Retina (tissue), 1 donor: ENCODE results near the gene ASCC3.
A peak's percentile ranks its signal among the peaks of the same experiment; 100 is the strongest.
"Not testable (repeated sequence)": the region's sequence is repeated elsewhere in the genome, so short reads cannot be mapped to it uniquely, and the experiment has no call there.

Experiments
- DNase-seq: peaks from one replicate; pipeline ENCODE4 v3.0.0-alpha.2; 2016

The ASCC3 gene, protein sequence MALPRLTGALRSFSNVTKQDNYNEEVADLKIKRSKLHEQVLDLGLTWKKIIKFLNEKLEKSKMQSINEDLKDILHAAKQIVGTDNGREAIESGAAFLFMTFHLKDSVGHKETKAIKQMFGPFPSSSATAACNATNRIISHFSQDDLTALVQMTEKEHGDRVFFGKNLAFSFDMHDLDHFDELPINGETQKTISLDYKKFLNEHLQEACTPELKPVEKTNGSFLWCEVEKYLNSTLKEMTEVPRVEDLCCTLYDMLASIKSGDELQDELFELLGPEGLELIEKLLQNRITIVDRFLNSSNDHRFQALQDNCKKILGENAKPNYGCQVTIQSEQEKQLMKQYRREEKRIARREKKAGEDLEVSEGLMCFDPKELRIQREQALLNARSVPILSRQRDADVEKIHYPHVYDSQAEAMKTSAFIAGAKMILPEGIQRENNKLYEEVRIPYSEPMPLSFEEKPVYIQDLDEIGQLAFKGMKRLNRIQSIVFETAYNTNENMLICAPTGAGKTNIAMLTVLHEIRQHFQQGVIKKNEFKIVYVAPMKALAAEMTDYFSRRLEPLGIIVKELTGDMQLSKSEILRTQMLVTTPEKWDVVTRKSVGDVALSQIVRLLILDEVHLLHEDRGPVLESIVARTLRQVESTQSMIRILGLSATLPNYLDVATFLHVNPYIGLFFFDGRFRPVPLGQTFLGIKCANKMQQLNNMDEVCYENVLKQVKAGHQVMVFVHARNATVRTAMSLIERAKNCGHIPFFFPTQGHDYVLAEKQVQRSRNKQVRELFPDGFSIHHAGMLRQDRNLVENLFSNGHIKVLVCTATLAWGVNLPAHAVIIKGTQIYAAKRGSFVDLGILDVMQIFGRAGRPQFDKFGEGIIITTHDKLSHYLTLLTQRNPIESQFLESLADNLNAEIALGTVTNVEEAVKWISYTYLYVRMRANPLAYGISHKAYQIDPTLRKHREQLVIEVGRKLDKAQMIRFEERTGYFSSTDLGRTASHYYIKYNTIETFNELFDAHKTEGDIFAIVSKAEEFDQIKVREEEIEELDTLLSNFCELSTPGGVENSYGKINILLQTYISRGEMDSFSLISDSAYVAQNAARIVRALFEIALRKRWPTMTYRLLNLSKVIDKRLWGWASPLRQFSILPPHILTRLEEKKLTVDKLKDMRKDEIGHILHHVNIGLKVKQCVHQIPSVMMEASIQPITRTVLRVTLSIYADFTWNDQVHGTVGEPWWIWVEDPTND (N-terminal part only)

GRCh38 chr6:100880853-100881706, at the start of gene ASCC3:
TSS of gene ASCC3 (minus strand) at chr6:100881329. CDS start at chr6:100867997, 13,332 bp downstream.
- DNase-seq = peak; percentile 96

DNA sequence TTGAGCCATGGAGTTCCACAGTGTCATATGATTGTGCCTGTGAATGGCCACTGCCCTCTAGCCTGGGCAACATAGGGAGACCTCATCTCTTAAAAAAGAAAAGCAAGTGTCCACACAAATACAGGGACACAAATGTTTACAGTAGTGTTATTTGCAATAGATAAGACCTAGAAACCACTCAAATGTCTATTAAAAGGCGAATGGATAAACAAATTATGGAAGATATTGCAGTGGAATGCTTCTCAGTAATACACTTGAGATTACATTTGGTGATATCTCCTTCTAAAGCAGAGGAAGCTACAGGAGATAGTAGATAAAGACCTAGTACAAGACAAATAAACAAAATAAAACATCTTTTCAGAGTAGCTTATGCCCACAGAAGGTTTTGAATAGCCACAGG, 44.6 kb upstream of the ASCC3 start:
- DNase-seq = no peak

DNA sequence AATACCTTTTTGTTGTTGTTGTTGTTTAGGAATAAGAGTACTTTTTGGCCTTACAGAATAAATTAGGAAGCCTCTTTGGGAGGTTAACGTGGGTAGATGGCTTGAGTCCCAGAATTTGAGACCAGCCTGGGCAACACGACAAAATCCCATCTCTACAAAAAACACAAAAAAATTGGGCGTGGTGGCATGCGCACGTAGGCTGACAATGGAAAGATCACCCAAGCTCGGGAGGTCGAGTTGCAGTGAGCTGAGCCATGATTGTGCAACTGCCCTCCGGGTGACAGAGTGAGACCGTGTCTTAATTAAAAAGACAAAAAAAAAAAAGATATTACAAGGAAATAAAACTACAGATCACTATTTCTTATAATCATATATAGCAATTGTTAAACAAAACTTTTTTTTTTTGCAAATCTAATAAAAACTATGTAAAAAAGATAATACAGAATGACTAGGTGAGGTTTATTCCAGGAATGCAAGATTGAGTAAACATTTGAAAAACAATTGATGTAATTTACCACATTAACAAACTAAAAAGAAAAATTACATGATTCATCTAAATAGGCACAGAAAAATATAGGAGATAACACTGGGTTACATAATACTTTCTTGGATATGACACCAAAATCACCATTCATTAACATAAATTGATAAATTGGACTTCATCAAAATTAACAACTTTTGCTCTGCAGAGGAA, 43.6 kb upstream of the ASCC3 start:
- DNase-seq = no peak

DNA sequence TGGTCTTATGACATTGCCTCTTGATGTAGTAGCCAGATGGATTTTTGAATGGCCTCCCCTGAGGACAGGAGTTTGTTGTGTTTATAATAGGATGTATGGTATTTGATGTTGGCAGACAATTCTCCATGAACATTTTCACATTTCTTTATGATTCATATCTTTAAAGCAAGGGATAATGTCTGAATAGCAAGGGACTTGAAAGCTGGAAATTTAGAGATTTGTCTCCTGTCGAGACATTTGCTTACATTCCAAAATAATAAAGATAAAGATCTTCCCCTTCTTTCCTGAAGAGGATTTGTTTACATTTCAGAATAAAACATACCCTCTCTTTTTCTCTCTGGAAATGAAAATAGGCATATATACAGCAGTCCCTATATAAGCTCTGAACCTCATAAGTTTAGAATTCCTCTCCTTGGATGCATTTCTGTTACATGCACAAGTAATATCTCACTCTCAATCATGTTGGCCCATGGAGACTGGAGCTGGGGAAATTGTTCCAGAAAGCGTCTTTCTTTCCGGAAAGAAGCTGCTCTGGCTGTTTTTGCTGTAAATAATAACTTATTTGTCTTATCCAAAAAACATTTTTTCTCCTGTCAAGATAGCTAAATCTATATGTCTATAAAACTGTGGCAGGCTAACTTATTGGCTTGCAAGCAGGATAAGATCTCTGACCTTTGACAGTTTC, 42.5 kb upstream of the ASCC3 start:
- no peak for DNase-seq

DNA sequence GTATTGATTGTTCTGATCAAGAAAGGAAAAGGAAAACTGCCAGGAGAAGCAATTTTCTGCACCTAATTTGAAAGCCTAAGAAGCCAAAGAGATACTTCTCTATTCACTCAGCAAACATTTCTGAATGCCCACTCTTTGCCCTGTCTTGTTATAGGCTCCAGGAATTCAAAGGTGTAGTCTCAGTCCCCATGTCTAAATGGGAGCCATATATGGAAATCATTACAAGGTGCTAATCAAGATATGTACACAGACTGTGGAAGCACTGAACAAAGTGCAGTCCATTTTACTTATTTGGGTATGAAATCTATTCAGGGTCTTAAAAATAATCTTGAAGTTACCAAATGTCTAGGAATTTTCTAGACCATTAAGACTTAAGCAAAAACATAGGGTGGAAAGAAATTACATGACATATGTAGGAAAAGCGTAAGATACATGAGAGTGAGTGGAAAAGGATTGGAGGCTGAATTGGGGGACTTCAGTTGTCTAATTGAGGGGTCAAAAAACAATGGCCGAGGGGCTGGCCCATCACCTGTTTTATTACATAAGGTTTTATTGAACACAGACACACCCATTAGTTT, 39.0 kb upstream of the ASCC3 start:
- no peak for DNase-seq

DNA sequence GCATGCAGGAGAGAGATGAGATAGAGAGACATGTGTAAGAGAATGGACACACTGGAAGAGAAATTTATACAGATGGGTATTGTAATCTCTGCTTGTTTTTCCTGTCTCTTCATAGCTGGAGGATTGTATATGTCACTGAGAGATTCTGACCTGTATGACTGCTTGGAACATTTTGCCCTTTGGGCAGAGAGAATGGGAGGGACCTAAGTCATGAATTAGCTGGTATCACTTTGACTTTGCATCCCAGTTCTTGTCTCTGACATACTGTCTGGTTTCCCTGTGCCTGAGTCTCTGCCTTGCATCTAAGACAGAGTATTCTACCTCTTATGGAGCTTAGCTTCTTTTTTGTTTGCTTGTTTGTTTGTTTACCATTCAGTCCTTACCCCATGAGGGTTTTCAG, 37.0 kb upstream of the ASCC3 start:
- DNase-seq = no peak

- no peak for DNase-seq
Measured at GRCh38 chr6:100915876-100916275, 34.7 kb upstream of the ASCC3 start.

GRCh38 chr6:100913400-100914276, 32.5 kb upstream of the ASCC3 start:
- no peak for DNase-seq

DNA sequence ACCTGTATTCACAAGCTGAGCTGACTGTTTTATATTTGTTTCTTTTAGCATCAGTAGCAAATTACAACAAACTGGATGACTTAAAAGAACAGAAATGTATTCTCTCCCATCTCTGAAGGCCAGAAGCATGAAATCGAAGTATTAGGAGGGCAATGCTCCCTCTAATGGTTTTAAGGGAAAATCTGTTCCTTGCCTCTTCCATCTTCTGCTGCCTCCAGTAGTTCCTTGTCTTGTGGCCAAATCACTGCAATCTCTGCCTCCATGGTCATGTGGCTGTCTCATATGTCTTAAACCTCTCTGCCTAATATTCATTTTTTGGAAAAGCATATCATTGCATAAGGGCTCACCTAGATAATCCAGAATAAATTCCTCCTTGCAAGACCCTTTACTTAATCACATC, 25.2 kb upstream of the ASCC3 start:
- no peak for DNase-seq

- DNase-seq = no peak
Measured at GRCh38 chr6:100905067-100905466, 23.9 kb upstream of the ASCC3 start.

DNA sequence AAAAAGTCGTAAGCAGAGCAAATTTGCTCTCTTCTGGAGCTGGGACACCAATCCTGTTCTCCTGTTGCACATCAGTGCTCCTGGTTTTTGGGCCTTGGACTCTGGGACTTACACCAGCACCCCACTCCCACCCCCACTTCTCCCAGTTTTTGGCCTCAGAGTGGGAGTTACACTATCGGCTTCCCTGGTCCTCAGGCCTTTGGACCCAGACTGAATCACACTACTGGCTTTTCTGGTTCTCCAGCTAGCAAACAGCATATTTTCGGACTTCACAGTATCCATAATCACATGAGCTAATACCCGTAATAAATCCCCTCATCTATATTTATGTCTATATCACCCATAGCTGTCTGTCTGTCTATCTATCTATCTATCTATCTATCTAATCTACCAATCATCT, 23.2 kb upstream of the ASCC3 start:
- no peak for DNase-seq

DNA sequence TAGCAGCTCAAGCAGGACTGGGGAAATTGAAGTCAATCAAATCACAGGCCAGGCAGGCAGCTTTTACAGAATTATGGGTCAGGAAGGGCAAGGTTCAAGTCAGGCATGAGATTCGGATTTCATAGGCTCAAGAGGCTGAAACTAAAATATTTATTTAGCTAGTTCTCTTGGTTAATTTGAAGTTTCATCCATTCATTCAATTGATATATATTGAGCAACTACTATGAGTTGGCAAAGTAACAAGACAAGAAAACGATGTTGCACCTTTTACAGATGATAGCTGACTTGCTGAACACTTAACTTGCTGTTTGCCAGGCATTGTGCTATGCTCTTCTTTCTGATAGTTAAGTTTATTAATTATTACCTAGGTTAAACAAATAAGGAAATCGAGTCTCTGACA, 20.5 kb upstream of the ASCC3 start:
- no peak for DNase-seq

GRCh38 chr6:100899202-100899601, 18.1 kb upstream of the ASCC3 start:
- no peak for DNase-seq

- DNase-seq = no peak
Measured at GRCh38 chr6:100897671-100898070, 16.5 kb upstream of the ASCC3 start.

DNA sequence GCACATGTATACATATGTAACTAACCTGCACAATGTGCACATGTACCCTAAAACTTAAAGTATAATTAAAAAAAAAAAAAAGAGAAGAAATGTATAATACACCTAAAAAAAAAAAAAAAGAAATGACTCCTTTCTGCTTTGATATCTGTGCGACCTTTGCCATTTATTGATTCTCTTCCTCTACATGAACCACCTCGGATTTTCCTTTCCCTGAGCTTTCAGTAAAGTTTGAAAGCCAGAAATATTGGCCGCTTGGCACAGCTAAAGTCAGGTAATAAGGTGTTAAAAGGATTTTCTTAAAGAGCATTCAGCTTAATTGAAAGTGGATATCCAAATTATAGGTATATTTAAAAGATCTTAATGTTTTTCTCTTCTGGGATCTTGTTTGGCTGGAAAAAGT, 12.6 kb upstream of the ASCC3 start:
- DNase-seq = no peak

DNA sequence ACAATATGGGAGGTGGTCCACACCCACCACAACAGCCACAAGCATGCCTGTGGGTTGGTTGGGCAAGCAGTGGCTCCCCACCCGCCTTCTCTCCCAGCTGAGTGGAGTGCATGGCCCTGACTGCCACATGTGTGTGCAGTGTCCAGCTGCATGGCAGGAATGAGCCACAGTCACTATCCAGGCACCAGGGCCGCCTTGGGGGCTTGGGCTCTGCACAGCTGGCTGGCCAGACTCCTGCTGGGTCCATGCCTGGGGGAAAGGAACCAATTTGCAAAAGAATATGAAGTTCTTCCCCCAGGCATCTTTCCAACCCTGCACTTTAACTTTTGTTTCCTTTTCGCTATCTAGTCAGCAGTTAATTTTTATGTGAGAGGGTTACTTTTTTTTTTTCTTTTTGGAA, 11.6 kb upstream of the ASCC3 start:
- no peak for DNase-seq

DNA sequence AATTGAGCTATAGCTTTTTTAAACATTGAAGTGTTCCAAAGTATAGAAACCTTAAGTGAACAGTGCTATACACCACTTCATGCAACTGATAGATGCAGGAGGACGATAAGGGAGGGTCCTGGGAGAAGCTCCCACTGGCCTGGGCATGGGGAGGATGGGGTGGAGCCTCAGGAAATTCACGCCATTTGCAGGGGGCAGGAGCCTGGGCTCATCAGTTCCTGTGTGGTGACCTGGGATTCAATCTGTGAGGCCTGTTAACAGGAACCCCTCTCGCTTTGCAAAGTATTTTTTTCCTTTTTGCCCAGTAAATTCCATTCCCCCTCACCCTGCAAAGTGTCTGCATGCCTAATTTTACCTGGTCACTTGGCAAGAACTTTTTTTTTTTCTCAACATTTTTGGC, 11.0 kb upstream of the ASCC3 start:
- no peak for DNase-seq

DNA sequence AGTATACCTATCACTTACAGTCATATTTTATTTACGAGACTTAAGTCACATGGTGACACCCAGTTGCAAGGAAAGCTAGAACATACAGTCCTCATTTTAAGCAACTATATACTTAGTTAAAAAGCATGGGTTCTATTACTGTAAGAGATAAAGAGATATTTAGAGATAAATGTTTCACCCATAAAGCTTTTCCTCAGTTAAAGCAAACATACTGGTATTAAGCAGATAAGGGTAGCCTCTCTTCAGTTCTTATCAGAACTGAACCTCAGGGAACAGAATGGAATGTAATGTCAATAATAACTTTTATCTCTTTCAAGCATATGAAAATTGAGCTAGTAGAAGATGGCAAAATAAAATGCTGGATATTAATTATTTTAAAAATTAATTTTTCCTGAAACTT, 9.9 kb upstream of the ASCC3 start:
- DNase-seq = no peak

DNA sequence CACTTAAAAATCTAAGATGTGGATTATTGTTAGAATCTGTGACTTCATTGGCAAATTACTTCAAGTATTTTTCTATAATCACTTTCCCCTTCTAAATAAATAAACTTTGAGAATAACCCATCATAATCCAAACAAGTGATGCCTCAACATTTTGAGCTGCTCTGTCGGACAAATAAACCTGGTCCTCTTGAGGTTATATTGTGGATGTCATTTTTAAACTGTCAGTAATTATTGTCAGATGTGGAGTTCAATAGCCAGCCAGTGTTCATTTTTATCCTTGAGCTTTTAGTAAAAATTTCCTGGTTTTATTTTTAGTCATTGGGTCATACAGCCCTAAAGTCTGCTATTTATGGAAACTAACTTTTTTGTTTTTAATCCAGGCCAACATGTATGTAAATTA, 9.5 kb upstream of the ASCC3 start:
- not testable (repeated sequence) for DNase-seq

GRCh38 chr6:100889351-100889750, 8.2 kb upstream of the ASCC3 start:
- DNase-seq = no peak
